ENCODE data around the gene CALR. TPM values are rescaled to one million over a fixed set of nuclear protein-coding genes. Genes with fewer than 3 reads are reported as not detected.
A peak's percentile ranks its signal among the peaks of the same experiment; 100 is the strongest.

Gene CALR
- total RNA-seq, 1 experiment from 2014 or later: 1,274 TPM

GRCh38 chr19:12930002-12930645 is 8.3 kb upstream of the CALR start:
- DNase-seq (ENCODE audit: low read depth, low spot score): no peak
- in situ Hi-C loops (cut with HindIII; ENCODE audit: low pct_unique_long_range_greater_than_20kb, low sequenced_read_pairs): no loop called here

- DNase-seq (ENCODE audit: low read depth, low spot score): no peak
- in situ Hi-C loops (cut with HindIII; ENCODE audit: low pct_unique_long_range_greater_than_20kb, low sequenced_read_pairs): no loop called here
Observed at GRCh38 chr19:12932392-12933286, 5.8 kb upstream of the CALR start.

- in situ Hi-C loops (cut with HindIII; ENCODE audit: low pct_unique_long_range_greater_than_20kb, low sequenced_read_pairs): no loop called here
- peak; percentile 91 for DNase-seq (ENCODE audit: low read depth, low spot score)
Observed at GRCh38 chr19:12933287-12934072, 4.9 kb upstream of the CALR start, which contains the start of gene FARSA. TSS of gene FARSA (minus strand) at chr19:12933711. CDS start at chr19:12933696, 15 bp downstream.

- DNase-seq (ENCODE audit: low read depth, low spot score): no peak
- in situ Hi-C loops (cut with HindIII; ENCODE audit: low pct_unique_long_range_greater_than_20kb, low sequenced_read_pairs): no loop called here
Observed at GRCh38 chr19:12935071-12935470, 3.3 kb upstream of the CALR start.

- no peak for DNase-seq (ENCODE audit: low read depth, low spot score)
- in situ Hi-C loops (cut with HindIII; ENCODE audit: low pct_unique_long_range_greater_than_20kb, low sequenced_read_pairs): no loop called here
Observed at GRCh38 chr19:12936582-12936981, 1.8 kb upstream of the CALR start.

- no peak for DNase-seq (ENCODE audit: low read depth, low spot score)
- in situ Hi-C loops (cut with HindIII; ENCODE audit: low pct_unique_long_range_greater_than_20kb, low sequenced_read_pairs): no loop called here
Observed at GRCh38 chr19:12937093-12937926, 1.1 kb upstream of the CALR start.

- DNase-seq (ENCODE audit: low read depth, low spot score): no peak
Observed at GRCh38 chr19:12938779-12939601, 581 bp downstream of the CALR start.

GRCh38 chr19:12939975-12940423 is 1.6 kb downstream of the CALR start:
- in situ Hi-C loops (cut with HindIII; ENCODE audit: low pct_unique_long_range_greater_than_20kb, low sequenced_read_pairs): no loop called here
- DNase-seq (ENCODE audit: low read depth, low spot score): no peak

More at GRCh38 chr19:12938779-12939601, 581 bp downstream of the CALR start:
- in situ Hi-C loops (cut with HindIII; ENCODE audit: low pct_unique_long_range_greater_than_20kb, low sequenced_read_pairs): no loop called here

- DNase-seq (ENCODE audit: low read depth, low spot score): no peak
- in situ Hi-C loops (cut with HindIII; ENCODE audit: low pct_unique_long_range_greater_than_20kb, low sequenced_read_pairs): no loop called here
Observed at GRCh38 chr19:12940897-12941296, 2.5 kb downstream of the CALR start.

GRCh38 chr19:12943437-12944044 is 5.1 kb downstream of the CALR start:
- DNase-seq (ENCODE audit: low read depth, low spot score): no peak
- in situ Hi-C loops (cut with HindIII; ENCODE audit: low pct_unique_long_range_greater_than_20kb, low sequenced_read_pairs): no loop called here

- no peak for DNase-seq (ENCODE audit: low read depth, low spot score)
- in situ Hi-C loops (cut with HindIII; ENCODE audit: low pct_unique_long_range_greater_than_20kb, low sequenced_read_pairs): no loop called here
Observed at GRCh38 chr19:12944104-12944674, 5.8 kb downstream of the CALR start.

- in situ Hi-C loops (cut with HindIII; ENCODE audit: low pct_unique_long_range_greater_than_20kb, low sequenced_read_pairs): no loop called here
Observed at GRCh38 chr19:12945479-12946091, 7.2 kb downstream of the CALR start, which contains the start of gene RAD23A. TSS of gene RAD23A (plus strand) at chr19:12945862. CDS start at chr19:12945949, 87 bp downstream.

GRCh38 chr19:12946092-12946721 is 7.8 kb downstream of the CALR start:
- DNase-seq (ENCODE audit: low read depth, low spot score): peak; percentile 61
- in situ Hi-C loops (cut with HindIII; ENCODE audit: low pct_unique_long_range_greater_than_20kb, low sequenced_read_pairs): no loop called here

More at GRCh38 chr19:12945479-12946091, 7.2 kb downstream of the CALR start, which contains the start of gene RAD23A:
- DNase-seq (ENCODE audit: low read depth, low spot score): peak; percentile 96

- no peak for DNase-seq (ENCODE audit: low read depth, low spot score)
- in situ Hi-C loops (cut with HindIII; ENCODE audit: low pct_unique_long_range_greater_than_20kb, low sequenced_read_pairs): no loop called here
Observed at GRCh38 chr19:12946731-12947496, 8.5 kb downstream of the CALR start.

Measured in SK-MEL-5 (cell line).